GM21360 (cell line): Measurements from ENCODE around the gene SVIP.

Source experiments
- ATAC-seq: cut with Tn5 transposase; IDR thresholded peaks from one replicate; pipeline ENCODE4 v1.9.1; 2021; ENCODE audit warnings: mild to moderate bottlenecking, moderate library complexity; ENCODE audit not compliant: unreplicated experiment

Gene SVIP

DNA sequence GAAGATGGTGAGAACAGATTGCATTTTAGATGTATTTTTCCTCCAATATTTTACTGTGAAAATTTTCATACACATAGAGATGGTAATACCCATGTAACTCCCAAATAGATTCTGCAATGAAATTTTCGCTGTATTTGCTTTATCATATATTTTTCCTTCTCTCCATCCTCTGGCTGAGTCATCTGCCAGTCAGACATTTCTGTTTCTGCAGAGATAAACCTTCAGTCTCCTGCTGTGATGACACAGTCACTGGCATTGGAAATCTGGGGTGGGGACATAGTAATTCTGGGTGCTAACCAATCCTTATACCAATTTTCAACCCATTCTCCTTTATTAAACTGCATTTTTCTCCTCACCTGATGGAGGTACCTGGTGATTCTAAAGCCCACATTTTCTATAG is 33.7 kb downstream of the SVIP start:
- no peak for ATAC-seq

DNA sequence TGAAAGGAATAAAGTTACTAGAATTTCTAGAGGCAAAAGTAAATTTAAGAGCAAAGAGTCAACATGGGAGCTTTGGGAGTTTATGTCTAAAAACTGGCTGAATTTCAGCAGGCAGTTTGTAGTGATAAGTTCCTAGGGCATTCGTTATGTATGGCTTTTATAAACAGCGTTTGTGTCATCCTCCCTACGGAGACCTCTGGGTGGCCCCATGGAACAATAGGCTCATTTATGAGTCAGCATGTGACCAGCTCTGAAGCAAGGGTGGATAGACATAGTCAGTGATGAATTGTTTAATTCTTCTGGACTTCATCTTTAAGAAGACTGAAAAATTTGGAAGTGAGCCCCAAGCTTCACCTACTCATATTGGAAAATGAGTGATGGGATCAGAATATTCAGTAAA is 37.1 kb downstream of the SVIP start:
- peak; percentile 79 for ATAC-seq

DNA sequence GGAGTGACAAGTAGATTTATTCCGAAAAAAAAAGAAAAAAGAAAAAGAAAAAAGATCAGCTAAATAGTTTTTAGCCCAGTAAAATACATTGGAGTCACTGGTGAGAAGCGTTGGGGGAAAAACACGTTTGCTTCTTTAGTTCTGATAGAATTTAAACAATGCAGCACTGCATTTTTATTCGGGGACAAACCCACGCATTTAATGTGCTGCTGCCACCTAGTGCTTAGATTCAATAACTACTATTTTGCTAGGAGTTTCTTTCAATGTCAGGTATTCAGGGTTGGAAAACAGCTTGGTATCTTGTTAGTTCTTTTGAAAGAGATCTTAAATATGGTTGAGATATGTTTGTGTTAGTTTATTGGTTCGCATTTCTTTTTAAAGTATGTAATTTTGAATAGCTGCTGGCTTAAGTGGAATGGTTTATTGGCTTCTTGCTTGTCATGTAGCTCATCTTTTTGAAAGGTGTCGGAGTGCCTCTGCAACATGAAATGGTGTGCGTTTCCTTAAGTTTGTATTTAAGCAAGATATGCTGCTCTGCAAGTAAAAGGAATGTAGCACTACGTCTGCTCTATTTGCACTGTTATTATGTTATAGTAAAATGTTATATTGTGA is 41.9 kb downstream of the SVIP start:
- no peak for ATAC-seq

DNA sequence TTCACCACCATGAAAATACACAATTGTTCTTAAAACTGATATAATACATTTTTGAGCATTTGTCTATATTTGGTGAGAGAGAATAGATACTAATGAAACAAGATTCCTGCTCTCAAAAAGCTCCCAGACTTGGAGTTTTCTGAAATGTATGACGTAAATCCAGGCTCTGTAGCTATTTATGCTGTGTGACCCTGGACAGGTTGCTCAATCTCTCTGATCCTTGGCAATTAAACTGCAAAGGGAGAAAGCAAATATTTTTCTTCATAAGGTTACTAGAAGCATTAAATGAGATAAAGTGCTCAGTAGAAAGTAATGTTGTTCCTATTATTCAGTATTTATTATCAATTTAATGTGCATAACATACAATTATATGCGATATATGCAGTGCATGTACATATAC is 42.5 kb downstream of the SVIP start:
- no peak for ATAC-seq

DNA sequence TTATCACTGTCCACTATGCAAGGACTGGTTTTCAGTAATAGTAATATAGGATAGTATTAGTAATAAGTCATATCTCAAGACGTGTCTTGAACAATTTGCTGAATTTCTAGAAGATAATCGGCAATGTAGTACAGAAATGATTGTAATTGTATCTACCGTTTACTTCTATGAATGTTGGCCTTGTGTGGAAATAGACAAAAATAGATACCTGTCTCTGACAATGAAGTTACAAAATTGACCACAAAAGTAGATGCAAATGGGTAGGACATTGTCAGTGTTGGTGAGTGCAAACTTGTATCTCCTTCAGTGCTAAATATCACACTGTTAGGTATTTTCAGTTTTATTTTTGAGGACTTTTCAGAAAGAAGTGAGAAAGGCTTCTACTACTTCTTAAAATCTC is 43.1 kb downstream of the SVIP start:
- peak; percentile 89 for ATAC-seq

DNA sequence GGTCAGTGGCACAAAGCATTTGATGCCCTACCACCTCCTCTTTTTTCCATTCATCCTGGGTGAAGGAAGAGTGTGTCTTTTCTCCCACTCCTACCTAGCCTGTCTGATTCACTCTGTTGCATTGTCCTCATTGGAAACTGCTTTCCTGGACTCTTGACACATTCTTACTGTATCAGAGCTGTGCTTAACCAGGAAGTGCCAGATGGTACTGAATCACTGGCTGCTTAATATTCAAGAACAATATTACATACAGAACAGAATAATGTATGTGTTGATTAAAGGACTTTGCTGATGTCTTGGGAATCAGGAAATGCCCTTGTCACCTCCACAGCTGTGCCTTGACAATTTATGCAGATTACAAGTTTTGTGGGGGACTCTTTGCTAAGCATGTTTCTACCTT is 44.4 kb downstream of the SVIP start:
- ATAC-seq = no peak

DNA sequence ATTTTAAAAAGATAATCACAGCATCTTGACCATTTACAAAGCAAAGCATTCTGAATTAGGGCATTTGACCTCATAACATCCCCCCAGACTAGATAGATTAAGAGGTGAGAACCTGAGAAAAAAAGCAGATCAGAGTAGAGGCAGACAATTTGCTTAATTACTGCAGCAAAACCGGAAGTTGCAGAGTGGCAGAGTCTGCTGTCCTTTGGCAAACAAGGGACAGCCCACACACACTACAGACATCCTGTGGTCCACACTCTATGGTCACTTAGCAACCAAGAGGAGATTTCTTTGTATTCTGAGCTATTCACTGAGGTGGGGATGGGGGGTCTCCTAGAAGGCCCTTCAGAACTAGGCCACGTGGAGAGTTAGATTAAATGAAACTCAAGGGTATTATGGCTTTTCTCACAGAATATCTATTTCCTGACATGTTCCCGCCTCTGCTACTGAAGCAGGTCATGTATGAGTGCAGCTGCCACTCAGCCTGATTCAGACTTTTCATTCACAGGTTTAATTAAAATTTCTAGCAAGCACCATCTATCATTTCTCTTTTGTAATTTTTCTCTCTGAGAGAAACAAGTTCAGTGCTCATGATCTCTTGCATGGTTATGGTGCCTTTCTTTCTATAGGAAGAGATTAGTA is 48.5 kb downstream of the SVIP start:
- peak; percentile 54 for ATAC-seq

DNA sequence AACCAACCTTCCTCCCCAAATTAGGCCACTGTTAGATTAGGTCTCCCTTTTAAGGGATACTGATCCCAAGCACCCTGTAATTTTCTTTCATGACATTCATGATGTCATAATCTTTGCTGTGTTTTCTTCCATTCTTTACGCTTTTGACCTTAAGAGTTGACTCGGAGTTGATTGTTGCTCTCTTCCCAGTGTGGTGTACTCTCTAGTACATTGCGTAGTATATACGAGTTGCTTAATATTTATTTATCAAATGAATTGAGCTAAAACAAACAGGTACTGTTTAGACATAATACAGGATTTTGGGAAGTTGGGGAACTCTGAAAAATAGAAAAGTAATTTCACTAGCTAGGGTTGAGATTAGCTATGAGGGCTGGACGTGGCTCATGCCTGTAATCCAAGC is 49.8 kb downstream of the SVIP start:
- ATAC-seq = no peak

DNA sequence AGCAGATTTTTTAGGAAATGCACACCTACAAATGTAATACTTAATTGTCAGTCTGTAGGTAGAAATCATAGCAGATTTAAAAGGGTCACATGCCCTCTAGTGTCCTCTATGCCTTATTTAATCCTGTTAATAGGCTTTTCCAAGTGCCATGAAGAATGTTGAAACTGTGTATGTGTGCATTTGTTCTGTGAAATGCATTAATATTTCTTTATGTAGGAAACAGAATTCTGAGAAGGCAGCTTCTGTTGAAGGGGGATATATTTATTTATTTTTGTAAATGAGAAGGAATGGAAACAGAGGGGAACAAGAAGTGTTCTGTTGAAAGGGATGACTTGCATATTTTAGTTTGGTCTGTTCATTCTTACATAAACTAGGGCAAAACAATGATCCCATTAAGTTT is 51.0 kb downstream of the SVIP start:
- ATAC-seq = no peak

DNA sequence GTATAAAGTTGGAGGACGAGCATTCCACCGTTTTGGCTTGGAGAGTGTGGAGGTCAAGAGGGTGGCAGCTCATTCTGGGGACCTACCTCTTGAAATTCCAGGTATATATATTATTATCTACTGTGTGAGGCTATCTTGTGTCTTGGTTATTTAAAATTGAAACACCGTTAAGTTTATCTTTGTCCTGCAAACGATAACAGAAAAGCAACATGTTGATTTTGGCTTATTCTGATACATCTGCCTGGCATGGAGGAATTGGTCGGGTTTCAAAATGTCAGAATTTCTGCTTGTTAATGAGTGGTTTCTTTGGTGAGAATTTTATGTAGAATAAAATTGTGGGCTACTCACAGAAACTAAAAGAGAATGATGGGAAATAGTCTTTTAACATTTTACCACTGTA is 54.4 kb downstream of the SVIP start:
- ATAC-seq = no peak

DNA sequence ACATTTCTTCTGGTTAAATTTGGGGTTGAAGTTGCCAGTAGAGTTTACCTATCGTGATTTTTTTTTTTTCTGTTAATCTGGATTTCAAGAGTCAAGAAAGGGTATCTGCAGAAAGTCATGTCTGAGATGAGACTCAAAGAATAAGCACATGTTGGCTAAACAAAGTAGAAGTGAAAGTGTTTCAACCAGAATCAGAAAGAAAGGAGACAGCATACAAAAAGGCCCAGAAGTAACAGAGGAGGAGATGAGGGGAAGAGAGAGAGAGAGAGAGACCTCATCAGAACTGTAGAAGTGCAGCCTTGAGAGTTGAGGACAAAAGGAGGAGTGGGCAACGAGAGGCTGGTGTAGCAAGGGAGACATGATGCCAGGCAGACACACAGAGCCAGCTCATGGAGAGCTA is 54.9 kb downstream of the SVIP start:
- peak; percentile 76 for ATAC-seq

DNA sequence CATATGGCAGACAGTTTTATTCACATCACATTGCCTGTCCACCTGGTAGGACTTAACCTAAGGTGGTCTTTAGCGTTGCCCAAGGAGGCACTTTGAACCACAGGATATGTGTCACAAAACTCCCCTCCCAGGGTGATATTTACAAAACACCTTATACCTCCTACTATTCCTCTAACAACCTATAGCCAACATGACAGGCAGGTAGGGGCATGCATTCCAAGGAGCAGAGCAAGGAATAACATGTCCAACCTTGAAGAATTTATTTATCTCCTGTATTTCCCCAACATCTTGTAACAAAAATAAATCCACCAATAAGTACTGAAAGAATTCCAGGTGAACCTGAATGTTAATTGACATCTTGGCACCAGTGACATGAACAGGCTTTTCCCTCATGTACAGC is 60.5 kb downstream of the SVIP start:
- no peak for ATAC-seq
